ENCODE measurements around the gene ACLY.

DNA sequence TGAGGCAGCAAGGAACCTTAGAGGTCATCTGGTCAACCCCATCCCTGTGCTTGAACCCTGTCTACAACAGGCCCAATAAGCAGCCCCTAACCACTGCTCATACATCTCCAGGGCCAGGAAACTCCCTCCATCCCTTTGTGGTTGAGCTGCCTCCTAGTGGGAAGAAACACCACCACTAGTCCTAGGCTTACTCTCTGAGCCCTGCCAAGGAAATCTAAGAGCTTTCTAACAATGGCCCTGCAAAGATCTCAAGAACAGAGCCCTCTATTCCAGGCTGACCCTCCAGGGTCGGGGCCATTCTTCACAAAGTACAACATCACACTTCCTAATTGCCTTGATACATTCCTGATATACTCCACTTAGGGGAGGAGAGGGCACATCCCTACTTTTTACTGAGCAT lies 5.8 kb downstream of the ACLY start:
- TF ChIP-seq CTCF (conservative IDR thresholded peaks at IDR 0.05; ENCODE audit: low read depth in 2 of 2) (0 out of 4 replicates have a peak, but pooled peaks of 1 of the 2 experiments have one; percentile 6), JUNB (IDR thresholded peaks at IDR 0.05; ENCODE audit: unreplicated experiment) (no peak), STAT1 (IDR thresholded peaks at IDR 0.05; ENCODE audit: unreplicated experiment) (no peak)

Data from GM23338 (cell line).